Measurements from ENCODE around the gene COL9A1. TPM values are rescaled to one million over a fixed set of nuclear protein-coding genes. Genes with fewer than 3 reads are reported as not detected.

The COL9A1 gene
- total and polyA plus RNA-seq, 9 of the 15 experiments (the other 6 are each of a cell fraction or from before 2014, with no cell fraction given) = 0.01 to 0.13 (median 0.06) TPM; not detected in 1

- in situ Hi-C loops (cut with MboI) = no loop called here
- no TSS peak for BruUV-seq (replicated peaks)
- Histone ChIP-seq H3K27me3 (ENCODE audit: control insufficient read depth in 2 of 2, insufficient read depth in 2 of 2, low read length in 2 of 2) (peaks cover 17 to 29% of the 10 kb centered on the region in 2 experiments; a peak in 4 of 5 replicates), H3K27ac (ENCODE audit: extremely low read depth, low read depth, low read length) (no peak overlapping the region), H3K4me2 (ENCODE audit: insufficient read depth, low read length) (peak overlapping the region; percentile 58), H3K36me3 (ENCODE audit: control insufficient read depth, insufficient read depth, low read length) (no peaks in the 10 kb centered on the region), H3K9ac (ENCODE audit: insufficient read depth in 1 of 2, low read depth in 2 of 2, low read length in 2 of 2) (no peak overlapping the region), H3K4me1 (replicated peaks in 1 of 2; ENCODE audit: control insufficient read depth in 2 of 2, insufficient read depth in 2 of 2, low read length in 2 of 2) (peaks cover 9 to 26% of the 10 kb centered on the region in 2 experiments; a peak in 4 of 5 replicates), H3K79me2 (ENCODE audit: control insufficient read depth, insufficient read depth, low read length) (no peaks in the 10 kb centered on the region), H2AFZ (ENCODE audit: low read depth, low read length) (peak overlapping the region; percentile 85), H3K9me3 (replicated peaks; ENCODE audit: control insufficient read depth, insufficient read depth, low read depth, low read length) (no peaks in the 10 kb centered on the region), H4K20me1 (replicated peaks; ENCODE audit: control insufficient read depth, insufficient read depth, low read length) (no peaks in the 10 kb centered on the region), H3K4me3 (no peak overlapping the region), H3K9me1 (ENCODE audit: control insufficient read depth, insufficient read depth, low read length) (no peaks in the 10 kb centered on the region)
- whole genome bisulfite sequencing (ENCODE audit: insufficient coverage, low coverage, missing lambda C conversion rate) = 0% methylated on average over 8 of the region's 8 CpGs
- ChIA-PET CTCF (ENCODE audit: low intra/inter-chr PET ratio) (no interaction called here), POLR2A (interaction anchor here (0.6 to 1.5 kb wide), 2 partner anchors 10 to 61 kb away, joined by 3 read pairs; no protein-coding TSS in a partner anchor)
- peak; percentile 87 for ATAC-seq
- DNase-seq (ENCODE audit: extremely low read depth in 1 of 4, low spot score in 3 of 4) = peak; percentile 26 to 80 (median 49)
- peak; percentile 90 for FAIRE-seq
- intact Hi-C loops (cut with micrococcal nuclease) = no loop called here
- TF ChIP-seq KDM1A (IDR thresholded peaks at IDR 0.05) (peak; percentile 12 to 32; a peak in 1 of 4 replicates), RBBP5 (IDR thresholded peaks at IDR 0.05; ENCODE audit: borderline replicate concordance, insufficient read depth, low read length, poor library complexity, severe bottlenecking) (no peak), TCF3 (CRISPR knock-in tag; IDR thresholded peaks at IDR 0.05) (peak; percentile 84), MLLT1 (IDR thresholded peaks at IDR 0.05) (no peak), STAT5A (IDR thresholded peaks at IDR 0.05; ENCODE audit: borderline replicate concordance, low read length) (peak; percentile 13; the same call in 1 of the 2 replicates), CBFA2T2 (conservative IDR thresholded peaks at IDR 0.05) (peak; percentile 47), TFAP4 (CRISPR knock-in tag; IDR thresholded peaks at IDR 0.05; ENCODE audit: borderline replicate concordance) (0 out of 2 replicates have a peak, but pooled peaks have one; percentile 4), DPF2 (IDR thresholded peaks at IDR 0.05) (peak; percentile 66), TAL1 (IDR thresholded peaks at IDR 0.05) (peak; percentile 76), TEAD1 (CRISPR knock-in tag; IDR thresholded peaks at IDR 0.05) (0 out of 4 replicates have a peak, but pooled peaks of 1 of the 2 experiments have one; percentile 41), ZC3H4 (CRISPR knock-in tag; IDR thresholded peaks at IDR 0.05; ENCODE audit: borderline replicate concordance) (no peak), KLF13 (tag; IDR thresholded peaks at IDR 0.05; ENCODE audit: borderline replicate concordance, low read depth) (no peak), ESRRA (IDR thresholded peaks at IDR 0.05; ENCODE audit: borderline replicate concordance, low read depth) (no peak), TEAD4 (IDR thresholded peaks at IDR 0.05; ENCODE audit: low read length) (peak; percentile 85), TEAD4 (CRISPR knock-in tag; IDR thresholded peaks at IDR 0.05; ENCODE audit: borderline replicate concordance) (no peak), ZNF121 (CRISPR knock-in tag; conservative IDR thresholded peaks at IDR 0.05) (no peak), NCOA2 (IDR thresholded peaks at IDR 0.05; ENCODE audit: partially characterized antibody in 2 of 2) (peak in 1 of 2 experiments; percentile 51), CXXC5 (CRISPR knock-in tag; IDR thresholded peaks at IDR 0.05) (peak; percentile 40; the same call in 1 of the 2 replicates), RFX1 (IDR thresholded peaks at IDR 0.05) (no peak), RCOR1 (IDR thresholded peaks at IDR 0.05; ENCODE audit: borderline replicate concordance in 1 of 2, low read depth in 2 of 2, low read length in 2 of 2) (peak in 1 of 2 experiments; percentile 62; a peak in 2 of 4 replicates), RUNX1 (IDR thresholded peaks at IDR 0.05; ENCODE audit: low read depth) (no peak), CBFA2T3 (IDR thresholded peaks at IDR 0.05) (peak; percentile 73), HDAC2 (IDR thresholded peaks at IDR 0.05) (no peak), PHF20 (IDR thresholded peaks at IDR 0.05; ENCODE audit: partially characterized antibody) (no peak)
Observed at GRCh38 chr6:70281923-70282311, 21.0 kb downstream of the COL9A1 start.

Measured in K562 (cell line).